Gastrocnemius medialis (tissue), 4 donors: ENCODE data around the gene ITPR1. TPM values are rescaled to one million over a fixed set of nuclear protein-coding genes. Genes with fewer than 3 reads are reported as not detected.

Experiments used
- ATAC-seq, 2 donors: fragments of 150-250 bp; one replicate each; pipeline ENCODE4 v1.9.1; 2016
- DNase-seq, 2 donors: peaks; one replicate each; pipeline ENCODE4 v3.0.0-alpha.2; 2019
- H3K27ac ChIP-seq, 4 donors: fragments of 200-600 bp; sonication (generic); 1 replicate in 1 of 4; 2 replicates in 3 of 4; pipeline ENCODE4 v1.5.1; 2016 to 2018; ENCODE audit warnings: mild to moderate bottlenecking in 2 of 4, moderate library complexity in 1 of 4
- H3K27me3 ChIP-seq, 3 donors: fragments of 200-600 bp; sonication (generic) in 2 of 3; 1 replicate in 1 of 3; 2 replicates in 2 of 3; pipeline versions ENCODE4 v1.5.1 to v1.6.0; 2016 to 2019; ENCODE audit warnings: mild to moderate bottlenecking in 1 of 3, moderate library complexity in 1 of 3
- H3K36me3 ChIP-seq, 2 donors: fragments of 200-600 bp; sonication (generic) in 1 of 2; one replicate each; pipeline ENCODE4 v1.5.1; 2017 to 2018
- H3K4me1 ChIP-seq, 2 donors: fragments of 200-600 bp; sonication (generic) in 1 of 2; one replicate each; pipeline ENCODE4 v1.5.1; 2016 to 2017; ENCODE audit warnings: mild to moderate bottlenecking in 2 of 2
- H3K4me3 ChIP-seq, 4 donors: fragments of 200-600 bp; sonication (generic) in 3 of 4; 1 replicate in 1 of 4; 2 replicates in 3 of 4; pipeline ENCODE4 v1.5.1; 2016 to 2019; ENCODE audit warnings: mild to moderate bottlenecking in 2 of 4
- H3K9me3 ChIP-seq, 3 donors: fragments of 200-600 bp; sonication (generic) in 2 of 3; 1 replicate in 1 of 3; 2 replicates in 2 of 3; pipeline ENCODE4 v1.5.1; 2016 to 2019
- CTCF ChIP-seq, 5 experiments: fragments of 450-650 bp in 3 of 5; fragments of 200-600 bp in 2 of 5; sonication (generic) in 2 of 5; IDR thresholded peaks in 4 of 5; conservative IDR thresholded peaks in 1 of 5; 1 replicate in 4 of 5; 2 replicates in 1 of 5; pipeline ENCODE4 v1.5.1; 2016 to 2019; ENCODE audit warnings: antibody characterized with exemption in 5 of 5, mild to moderate bottlenecking in 3 of 5, moderate library complexity in 3 of 5
- POLR2A ChIP-seq, 2 donors: fragments of 450-650 bp; IDR thresholded peaks; one replicate each; pipeline ENCODE4 v1.6.1; 2017; ENCODE audit warnings: antibody characterized with exemption in 2 of 2, mild to moderate bottlenecking in 2 of 2, moderate library complexity in 2 of 2
- in situ Hi-C, 4 donors: fragments of 200-750 bp; cut with MboI; loops; one replicate each; pipeline versions ENCODE4 v1.15.0 to v1.8.0; 2017; ENCODE audit warnings: low sequenced_read_pairs in 4 of 4
- intact Hi-C: fragments of 100-400 bp; cut with DNase I; formaldehyde crosslinking; loops from one replicate; pipeline ENCODE4 v1.15.1; 2023; ENCODE audit warnings: low total_unique reads
- total RNA-seq, 4 donors: library from RNA; depleted of rRNA; stranded (reverse); fragments of >200 nt; gene quantifications; one replicate each; pipeline versions ENCODE4 v1.1.0 to v1.2.3, GENCODE V29; 2016

ITPR1 gene
- total RNA-seq, 4 donors from 2014 or later, result 5.5 to 21.7 (median 11.3) TPM

- H3K27me3 ChIP-seq, result no peaks in the 10 kb centered on the region
- H3K4me3 ChIP-seq, result no peak overlapping the region
- ATAC-seq (no peak), DNase-seq (no peak)
- intact Hi-C loops, result loop anchor here (5.0 to 10.0 kb wide), 2 partner anchors 45 to 72 kb away; no protein-coding TSS in a partner anchor
- H3K27ac ChIP-seq, result no peak overlapping the region
- H3K36me3 ChIP-seq, result no peaks in the 10 kb centered on the region
- H3K4me1 ChIP-seq, result peaks cover 0 to 5% of the 10 kb centered on the region in 2 donors
- no peaks in the 10 kb centered on the region for H3K9me3 ChIP-seq
- no peak for TF ChIP-seq CTCF (IDR thresholded peaks at IDR 0.05 in 4 of 5, conservative IDR thresholded peaks at IDR 0.05 in 1 of 5)
- no peak for TF ChIP-seq POLR2A (IDR thresholded peaks at IDR 0.05)
- in situ Hi-C loops, result loop anchor here in 1 of 4 donors (10.0 kb wide), 1 partner anchor 165 kb away; no protein-coding TSS in a partner anchor
Observed at GRCh38 chr3:4889896-4890295, 396.7 kb downstream of the ITPR1 start.

GRCh38 chr3:4894891-4895530 is 401.9 kb downstream of the ITPR1 start:
- H3K4me1 ChIP-seq, result no peaks in the 10 kb centered on the region
- no peak overlapping the region for H3K27ac ChIP-seq
- DNase-seq (no peak), ATAC-seq (no peak)
- in situ Hi-C loops (no loop called here), intact Hi-C loops (no loop called here)
- no peaks in the 10 kb centered on the region for H3K9me3 ChIP-seq
- no peaks in the 10 kb centered on the region for H3K27me3 ChIP-seq
- no peak overlapping the region for H3K4me3 ChIP-seq
- TF ChIP-seq POLR2A (IDR thresholded peaks at IDR 0.05) (no peak), CTCF (IDR thresholded peaks at IDR 0.05 in 4 of 5, conservative IDR thresholded peaks at IDR 0.05 in 1 of 5) (no peak)
- H3K36me3 ChIP-seq, result no peaks in the 10 kb centered on the region

- no peaks in the 10 kb centered on the region for H3K27me3 ChIP-seq
- in situ Hi-C loops (no loop called here), intact Hi-C loops (no loop called here)
- H3K4me1 ChIP-seq, result no peaks in the 10 kb centered on the region
- H3K36me3 ChIP-seq, result no peaks in the 10 kb centered on the region
- no peak for ATAC-seq
- TF ChIP-seq CTCF (IDR thresholded peaks at IDR 0.05 in 4 of 5, conservative IDR thresholded peaks at IDR 0.05 in 1 of 5), result no peak
- H3K27ac ChIP-seq, result no peak overlapping the region
- DNase-seq, result no peak
- H3K4me3 ChIP-seq, result no peak overlapping the region
- no peaks in the 10 kb centered on the region for H3K9me3 ChIP-seq
Observed at GRCh38 chr3:4895838-4896237, 402.7 kb downstream of the ITPR1 start.

Other genes with a start within 250 kb of the ITPR1 start
- gene SETMAR, start 190.0 kb upstream of the ITPR1 start, total RNA-seq, result 10 to 100 TPM in 1 of 4 donors, 1 to 10 TPM in 3; 3.7 to 10.4 (median 7.6) TPM
- gene SUMF1, start 26.1 kb upstream of the ITPR1 start, total RNA-seq, result 1 to 10 TPM; 4.4 to 9.4 (median 7.6) TPM